Sigmoid colon (tissue), 7 donors: ENCODE results near the gene SRGN. TPM values are rescaled to one million over a fixed set of nuclear protein-coding genes. Genes with fewer than 3 reads are reported as not detected.
A peak's percentile ranks its signal among the peaks of the same experiment; 100 is the strongest.

Experiments
- DNase-seq: peaks from one replicate; pipeline ENCODE4 v3.0.0-alpha.2; 2019
- H3K27ac ChIP-seq, 4 donors: fragments of 200-600 bp; sonication (generic); one replicate each; pipeline ENCODE4 v1.5.1; 2016 to 2019; ENCODE audit warnings: mild to moderate bottlenecking in 1 of 4
- H3K27me3 ChIP-seq, 3 donors: fragments of 200-600 bp; sonication (generic); one replicate each; pipeline ENCODE4 v1.5.1; 2019; ENCODE audit warnings: mild to moderate bottlenecking in 1 of 3
- H3K36me3 ChIP-seq, 4 donors: fragments of 200-600 bp; sonication (generic); one replicate each; pipeline ENCODE4 v1.5.1; 2016 to 2019
- H3K4me1 ChIP-seq, 4 donors: fragments of 200-600 bp; sonication (generic); one replicate each; pipeline ENCODE4 v1.5.1; 2017 to 2019
- H3K4me3 ChIP-seq, 4 donors: fragments of 200-600 bp; sonication (generic); one replicate each; pipeline ENCODE4 v1.5.1; 2017 to 2019; ENCODE audit warnings: mild to moderate bottlenecking in 2 of 4, moderate library complexity in 1 of 4
- H3K9me3 ChIP-seq, 4 donors: fragments of 200-600 bp in 3 of 4; sonication (generic) in 3 of 4; one replicate each; pipeline versions ENCODE4 v1.5.1 to v1.6.1; 2013 to 2019
- CTCF ChIP-seq, 4 experiments: fragments of 450-650 bp in 3 of 4; fragments of 200-600 bp in 1 of 4; IDR thresholded peaks; one replicate each; pipeline ENCODE4 v1.5.1; 2016 to 2019; ENCODE audit warnings: antibody characterized with exemption in 4 of 4, mild to moderate bottlenecking in 3 of 4, moderate library complexity in 2 of 4
- EP300 ChIP-seq, 4 donors: sonication (generic); formaldehyde crosslinking; IDR thresholded peaks; one replicate each; pipeline ENCODE4 v1.6.1; 2017; ENCODE audit warnings: antibody characterized with exemption in 4 of 4
- POLR2A ChIP-seq, 2 donors: fragments of 450-650 bp; IDR thresholded peaks; one replicate each; pipeline ENCODE4 v1.6.1; 2016; ENCODE audit warnings: antibody characterized with exemption in 2 of 2, mild to moderate bottlenecking in 2 of 2, moderate library complexity in 2 of 2
- POLR2AphosphoS5 ChIP-seq, 4 donors: sonication (generic); formaldehyde crosslinking; IDR thresholded peaks; one replicate each; pipeline ENCODE4 v1.6.1; 2017; ENCODE audit warnings: antibody characterized with exemption in 4 of 4
- WGBS, 2 donors: extraction: QIAGEN DNeasy Blood & Tissue Kit; methylation state at CpG; one replicate each; pipeline ENCODE4 v1.1.7; 2013; 5-methylcytosine and 5-hydroxymethylcytosine counted together
- intact Hi-C: fragments of 100-400 bp; cut with DNase I; formaldehyde crosslinking; loops from one replicate; pipeline ENCODE4 v1.15.1; 2023
- polyA plus RNA-seq, 3 donors: library from polyadenylated mRNA; stranded (reverse); fragments of 200-250 nt; gene quantifications; one replicate each; pipeline ENCODE4 v1.2.3, GENCODE V29; 2013
- total RNA-seq, 4 donors: library from RNA; depleted of rRNA; stranded (reverse); fragments of >200 nt; gene quantifications; one replicate each; pipeline ENCODE4 v1.1.0, GENCODE V29; 2016
- donor health status: healthy with polysubstance abuse.
- donor health status: Bipolar disorder and iron deficiency.
- donor health status: healthy.

Gene SRGN
- total and polyA plus RNA-seq, 7 donors, result 28.2 to 140 (median 83.5) TPM

- Histone ChIP-seq H3K36me3 (no peaks in the 10 kb centered on the region), H3K4me3 (no peak overlapping the region), H3K27me3 (no peaks in the 10 kb centered on the region), H3K27ac (peak overlapping the region in 3 of 4 donors; percentile 79 to 80 (median 80)), H3K4me1 (peaks cover 0 to 10% (median 5%) of the 10 kb centered on the region in 4 donors), H3K9me3 (no peaks in the 10 kb centered on the region)
- TF ChIP-seq CTCF (IDR thresholded peaks at IDR 0.05) (no peak), POLR2AphosphoS5 (IDR thresholded peaks at IDR 0.05) (no peak), POLR2A (IDR thresholded peaks at IDR 0.05) (no peak), EP300 (IDR thresholded peaks at IDR 0.05) (no peak)
- no peak for DNase-seq
- intact Hi-C loops, result no loop called here
- WGBS, 2 donors, result 96% methylated on average over 8 of the region's 8 CpGs
These were observed 27.6 kb upstream of the SRGN start for GRCh38 chr10:69060127-69060798.

GRCh38 chr10:69061305-69062161 lies 26.4 kb upstream of the SRGN start:
- peak overlapping the region; percentile 78 to 80 (median 80) for H3K27ac ChIP-seq
- WGBS, 2 donors, result 20% methylated on average over 20 of the region's 20 CpGs
- no peaks in the 10 kb centered on the region for H3K36me3 ChIP-seq
- H3K27me3 ChIP-seq, result no peaks in the 10 kb centered on the region
- no peaks in the 10 kb centered on the region for H3K9me3 ChIP-seq
- H3K4me3 ChIP-seq, result peak overlapping the region in 1 of 4 donors; percentile 6
- peak; percentile 81 for DNase-seq
- intact Hi-C loops, result no loop called here
- TF ChIP-seq POLR2A (IDR thresholded peaks at IDR 0.05) (peak in 1 of 2 donors; percentile 19), CTCF (IDR thresholded peaks at IDR 0.05) (no peak), POLR2AphosphoS5 (IDR thresholded peaks at IDR 0.05) (peak; percentile 55 to 88 (median 72)), EP300 (IDR thresholded peaks at IDR 0.05) (peak; percentile 80 to 96 (median 90))
- peaks cover 0 to 16% (median 7%) of the 10 kb centered on the region in 4 donors for H3K4me1 ChIP-seq

GRCh38 chr10:69062901-69063300 lies 25.0 kb upstream of the SRGN start:
- H3K9me3 ChIP-seq, result no peaks in the 10 kb centered on the region
- no peaks in the 10 kb centered on the region for H3K36me3 ChIP-seq
- 91 to 93% methylated on average over 5 of the region's 5 CpGs for WGBS, 2 donors
- peak overlapping the region; percentile 78 to 80 (median 80) for H3K27ac ChIP-seq
- no peaks in the 10 kb centered on the region for H3K27me3 ChIP-seq
- intact Hi-C loops, result no loop called here
- H3K4me1 ChIP-seq, result peaks cover 0 to 16% (median 7%) of the 10 kb centered on the region in 4 donors
- no peak overlapping the region for H3K4me3 ChIP-seq
- TF ChIP-seq POLR2A (IDR thresholded peaks at IDR 0.05) (no peak), POLR2AphosphoS5 (IDR thresholded peaks at IDR 0.05) (no peak), CTCF (IDR thresholded peaks at IDR 0.05) (no peak), EP300 (IDR thresholded peaks at IDR 0.05) (no peak)
- no peak for DNase-seq

- peak overlapping the region in 2 of 4 donors; percentile 49 to 52 for H3K27ac ChIP-seq
- intact Hi-C loops, result no loop called here
- 85 to 91% methylated on average over 6 of the region's 6 CpGs for WGBS, 2 donors
These were observed 23.1 kb upstream of the SRGN start for GRCh38 chr10:69064762-69065328.

More at GRCh38 chr10:69064762-69065328, 23.1 kb upstream of the SRGN start:
- no peaks in the 10 kb centered on the region for H3K9me3 ChIP-seq
- no peaks in the 10 kb centered on the region for H3K36me3 ChIP-seq
- DNase-seq, result no peak
- no peak overlapping the region for H3K4me3 ChIP-seq
- H3K27me3 ChIP-seq, result no peaks in the 10 kb centered on the region
- no peak for TF ChIP-seq CTCF (IDR thresholded peaks at IDR 0.05)
- TF ChIP-seq EP300 (IDR thresholded peaks at IDR 0.05), result no peak
- TF ChIP-seq POLR2AphosphoS5 (IDR thresholded peaks at IDR 0.05), result no peak
- no peak for TF ChIP-seq POLR2A (IDR thresholded peaks at IDR 0.05)
- peaks cover 0 to 16% (median 7%) of the 10 kb centered on the region in 4 donors for H3K4me1 ChIP-seq
